ENCODE measurements around the gene BBOX1.

BBOX1 gene

DNA sequence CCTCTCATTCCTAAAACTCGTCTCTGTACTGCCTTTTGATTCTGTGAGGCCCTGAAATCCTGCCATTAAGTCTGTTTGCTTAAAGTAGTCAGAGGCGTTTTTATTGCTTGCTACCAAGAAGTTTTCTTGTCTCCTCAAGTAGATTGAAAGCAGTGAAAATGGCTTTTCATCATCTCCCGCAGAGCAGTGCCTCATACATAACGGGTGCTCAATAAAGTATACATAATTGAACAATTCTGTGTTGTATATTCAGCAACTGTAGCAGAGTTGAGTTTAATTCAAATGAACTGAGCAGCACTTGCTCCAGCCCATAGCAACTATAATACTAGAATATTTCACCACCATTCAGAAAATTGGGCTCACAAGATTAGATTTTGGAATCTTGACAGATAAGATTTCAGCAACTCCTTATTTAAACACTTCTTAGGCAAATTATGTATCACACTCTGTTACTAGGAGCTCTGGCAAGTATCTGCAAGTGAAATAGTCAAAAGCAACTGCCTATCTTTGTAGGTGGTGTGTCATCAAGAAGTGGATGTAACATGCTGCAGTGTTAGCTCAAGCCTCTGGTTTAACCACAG lies 26.7 kb upstream of the BBOX1 start:
- TF ChIP-seq TAF1 (IDR thresholded peaks at IDR 0.05; ENCODE audit: low read depth) (no peak), EGR1 (IDR thresholded peaks at IDR 0.05) (no peak), ZBTB7A (IDR thresholded peaks at IDR 0.05; ENCODE audit: low read depth) (no peak), CREB1 (IDR thresholded peaks at IDR 0.05; ENCODE audit: low read depth) (no peak), TEAD4 (IDR thresholded peaks at IDR 0.05) (no peak), EP300 (IDR thresholded peaks at IDR 0.05; ENCODE audit: borderline replicate concordance) (no peak), FOXM1 (IDR thresholded peaks at IDR 0.05; ENCODE audit: borderline replicate concordance, low read depth) (no peak), TCF12 (IDR thresholded peaks at IDR 0.05; ENCODE audit: low read depth) (no peak), NFIC (IDR thresholded peaks at IDR 0.05) (no peak), CEBPB (IDR thresholded peaks at IDR 0.05) (no peak), RAD21 (IDR thresholded peaks at IDR 0.05; ENCODE audit: low read depth) (no peak), YY1 (IDR thresholded peaks at IDR 0.05; ENCODE audit: low read depth) (no peak)
- TF ChIP-seq, protein P1, sequence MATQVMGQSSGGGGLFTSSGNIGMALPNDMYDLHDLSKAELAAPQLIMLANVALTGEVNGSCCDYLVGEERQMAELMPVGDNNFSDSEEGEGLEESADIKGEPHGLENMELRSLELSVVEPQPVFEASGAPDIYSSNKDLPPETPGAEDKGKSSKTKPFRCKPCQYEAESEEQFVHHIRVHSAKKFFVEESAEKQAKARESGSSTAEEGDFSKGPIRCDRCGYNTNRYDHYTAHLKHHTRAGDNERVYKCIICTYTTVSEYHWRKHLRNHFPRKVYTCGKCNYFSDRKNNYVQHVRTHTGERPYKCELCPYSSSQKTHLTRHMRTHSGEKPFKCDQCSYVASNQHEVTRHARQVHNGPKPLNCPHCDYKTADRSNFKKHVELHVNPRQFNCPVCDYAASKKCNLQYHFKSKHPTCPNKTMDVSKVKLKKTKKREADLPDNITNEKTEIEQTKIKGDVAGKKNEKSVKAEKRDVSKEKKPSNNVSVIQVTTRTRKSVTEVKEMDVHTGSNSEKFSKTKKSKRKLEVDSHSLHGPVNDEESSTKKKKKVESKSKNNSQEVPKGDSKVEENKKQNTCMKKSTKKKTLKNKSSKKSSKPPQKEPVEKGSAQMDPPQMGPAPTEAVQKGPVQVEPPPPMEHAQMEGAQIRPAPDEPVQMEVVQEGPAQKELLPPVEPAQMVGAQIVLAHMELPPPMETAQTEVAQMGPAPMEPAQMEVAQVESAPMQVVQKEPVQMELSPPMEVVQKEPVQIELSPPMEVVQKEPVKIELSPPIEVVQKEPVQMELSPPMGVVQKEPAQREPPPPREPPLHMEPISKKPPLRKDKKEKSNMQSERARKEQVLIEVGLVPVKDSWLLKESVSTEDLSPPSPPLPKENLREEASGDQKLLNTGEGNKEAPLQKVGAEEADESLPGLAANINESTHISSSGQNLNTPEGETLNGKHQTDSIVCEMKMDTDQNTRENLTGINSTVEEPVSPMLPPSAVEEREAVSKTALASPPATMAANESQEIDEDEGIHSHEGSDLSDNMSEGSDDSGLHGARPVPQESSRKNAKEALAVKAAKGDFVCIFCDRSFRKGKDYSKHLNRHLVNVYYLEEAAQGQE (IDR thresholded peaks at IDR 0.05; ENCODE audit: low read depth) = no peak
- TF ChIP-seq, protein P2, sequence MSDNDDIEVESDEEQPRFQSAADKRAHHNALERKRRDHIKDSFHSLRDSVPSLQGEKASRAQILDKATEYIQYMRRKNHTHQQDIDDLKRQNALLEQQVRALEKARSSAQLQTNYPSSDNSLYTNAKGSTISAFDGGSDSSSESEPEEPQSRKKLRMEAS (IDR thresholded peaks at IDR 0.05) = no peak
- TF ChIP-seq, protein P3, sequence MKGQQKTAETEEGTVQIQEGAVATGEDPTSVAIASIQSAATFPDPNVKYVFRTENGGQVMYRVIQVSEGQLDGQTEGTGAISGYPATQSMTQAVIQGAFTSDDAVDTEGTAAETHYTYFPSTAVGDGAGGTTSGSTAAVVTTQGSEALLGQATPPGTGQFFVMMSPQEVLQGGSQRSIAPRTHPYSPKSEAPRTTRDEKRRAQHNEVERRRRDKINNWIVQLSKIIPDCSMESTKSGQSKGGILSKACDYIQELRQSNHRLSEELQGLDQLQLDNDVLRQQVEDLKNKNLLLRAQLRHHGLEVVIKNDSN (IDR thresholded peaks at IDR 0.05) = no peak

DNA sequence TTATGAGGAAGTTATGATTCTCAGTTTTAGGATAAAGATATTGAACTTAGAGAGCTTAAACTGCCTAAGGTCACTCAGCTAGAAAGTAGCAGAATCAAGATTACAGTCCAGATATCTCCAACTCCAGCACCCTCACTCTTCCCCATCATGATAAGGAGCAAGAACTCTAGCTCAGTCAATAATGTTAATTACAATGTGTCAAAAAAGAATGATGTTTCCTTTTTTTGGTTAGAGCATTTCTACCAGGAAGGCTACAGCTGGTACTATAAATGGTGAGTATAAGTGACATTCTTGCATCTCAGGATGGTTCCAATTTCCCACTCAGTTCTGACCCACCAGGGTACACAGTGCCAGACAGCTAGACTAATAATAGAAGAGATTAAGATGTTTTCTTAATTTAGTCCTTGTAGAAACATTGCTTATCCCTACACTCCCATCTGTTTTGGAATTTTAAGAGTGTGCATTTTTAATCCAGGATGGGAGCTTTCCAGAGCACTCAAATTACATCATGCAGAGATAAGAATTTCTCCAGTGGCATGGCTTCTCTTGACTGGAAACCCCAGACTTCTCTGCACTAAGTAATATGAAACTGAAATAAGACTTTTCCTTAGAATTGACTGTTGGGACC lies 21.6 kb upstream of the BBOX1 start:
- TF ChIP-seq EP300 (IDR thresholded peaks at IDR 0.05; ENCODE audit: borderline replicate concordance) (no peak), YY1 (IDR thresholded peaks at IDR 0.05; ENCODE audit: low read depth) (no peak), EGR1 (IDR thresholded peaks at IDR 0.05) (no peak), CEBPB (IDR thresholded peaks at IDR 0.05) (no peak), NFIC (IDR thresholded peaks at IDR 0.05) (no peak), RAD21 (IDR thresholded peaks at IDR 0.05; ENCODE audit: low read depth) (no peak), TEAD4 (IDR thresholded peaks at IDR 0.05) (no peak), FOXM1 (IDR thresholded peaks at IDR 0.05; ENCODE audit: borderline replicate concordance, low read depth) (no peak), TCF12 (IDR thresholded peaks at IDR 0.05; ENCODE audit: low read depth) (no peak), ZBTB7A (IDR thresholded peaks at IDR 0.05; ENCODE audit: low read depth) (no peak), CREB1 (IDR thresholded peaks at IDR 0.05; ENCODE audit: low read depth) (no peak)
- TF ChIP-seq, protein P3 (IDR thresholded peaks at IDR 0.05) = no peak
- TF ChIP-seq, protein P2 (IDR thresholded peaks at IDR 0.05) = no peak
- TF ChIP-seq, protein P1 (IDR thresholded peaks at IDR 0.05; ENCODE audit: low read depth) = no peak

DNA sequence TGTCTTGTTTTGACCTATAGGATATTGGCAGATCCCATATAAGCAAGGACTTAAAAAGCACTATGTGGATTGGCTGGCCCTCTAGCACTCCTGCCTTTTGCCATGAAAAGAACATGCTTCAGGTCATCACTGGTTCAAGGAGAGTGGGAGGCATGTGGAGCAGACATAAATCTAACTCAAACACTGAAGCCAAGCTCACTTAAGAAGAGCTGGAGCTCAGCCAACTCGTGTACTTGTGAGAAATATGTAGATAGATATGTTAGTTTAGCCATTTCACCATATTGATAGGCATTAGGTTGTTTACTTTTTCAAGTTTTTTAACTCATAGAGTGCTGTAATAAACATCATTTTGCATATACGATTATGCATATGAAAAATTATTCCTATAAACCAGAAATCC lies 19.9 kb upstream of the BBOX1 start:
- TF ChIP-seq RAD21 (IDR thresholded peaks at IDR 0.05; ENCODE audit: low read depth) (no peak), EGR1 (IDR thresholded peaks at IDR 0.05) (no peak), TCF12 (IDR thresholded peaks at IDR 0.05; ENCODE audit: low read depth) (no peak)
- TF ChIP-seq, protein P3 (IDR thresholded peaks at IDR 0.05) = no peak

DNA sequence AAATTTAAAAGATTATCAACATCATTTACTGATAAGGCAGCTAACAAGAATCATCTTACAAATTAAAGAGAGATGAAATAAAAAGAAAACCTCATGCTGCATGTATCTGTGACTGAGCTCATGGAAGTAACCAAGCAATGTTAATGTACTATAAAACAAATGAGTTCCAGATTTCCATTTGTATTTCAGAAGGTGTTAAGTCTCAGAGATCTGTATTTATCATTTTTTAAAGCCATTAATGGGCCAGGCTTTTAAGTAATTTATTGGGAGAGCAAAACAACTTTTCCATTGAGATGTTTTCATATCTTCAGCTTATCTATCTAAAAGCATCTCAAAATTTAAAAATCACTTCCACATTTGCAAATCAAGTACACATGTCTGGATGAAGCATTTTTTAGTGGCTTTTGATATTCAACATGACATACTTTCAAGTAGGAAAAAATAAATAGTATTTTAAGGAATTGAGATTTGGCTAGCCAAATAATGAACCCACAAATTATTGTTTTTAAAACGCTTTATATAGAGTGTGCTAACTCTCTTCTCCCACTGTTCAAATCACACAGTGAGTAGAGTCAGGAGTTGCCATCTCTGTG lies 17.9 kb upstream of the BBOX1 start:
- TF ChIP-seq TAF1 (IDR thresholded peaks at IDR 0.05; ENCODE audit: low read depth) = no peak
- TF ChIP-seq TCF12 (IDR thresholded peaks at IDR 0.05; ENCODE audit: low read depth) = no peak
- no peak for TF ChIP-seq EP300 (IDR thresholded peaks at IDR 0.05; ENCODE audit: borderline replicate concordance)
- no peak for TF ChIP-seq EGR1 (IDR thresholded peaks at IDR 0.05)
- TF ChIP-seq, protein P3 (IDR thresholded peaks at IDR 0.05) = no peak
- TF ChIP-seq, protein P1 (IDR thresholded peaks at IDR 0.05; ENCODE audit: low read depth) = no peak
- no peak for TF ChIP-seq CEBPB (IDR thresholded peaks at IDR 0.05)

Measured in Ishikawa (cell line).